Type B pancreatic cell (in vitro differentiated cells): ENCODE results near the gene BRD9. TPM values are rescaled to one million over a fixed set of nuclear protein-coding genes. Genes with fewer than 3 reads are reported as not detected.
"Not testable (repeated sequence)": the region's sequence is repeated elsewhere in the genome, so short reads cannot be mapped to it uniquely, and the experiment has no call there.

Source experiments
- DNase-seq: peaks from one replicate; pipeline ENCODE4 v3.0.0; 2021; ENCODE audit warnings: mixed read lengths; ENCODE audit not compliant: unreplicated experiment; ENCODE audit errors: extremely low spot score
- H3K27ac Mint-ChIP-seq: 2 replicates; pipeline ENCODE4 v1.8.0; 2021; ENCODE audit warnings: mild to moderate bottlenecking, mixed read lengths
- H3K27me3 Mint-ChIP-seq: 2 replicates; pipeline ENCODE4 v1.8.0; 2021; ENCODE audit warnings: mixed read lengths
- H3K36me3 Mint-ChIP-seq: 2 replicates; pipeline ENCODE4 v1.8.0; 2021; ENCODE audit warnings: mixed read lengths
- H3K4me1 Mint-ChIP-seq: one replicate; pipeline ENCODE4 v1.8.0; 2021; ENCODE audit warnings: mixed read lengths; ENCODE audit not compliant: unreplicated experiment
- H3K4me3 Mint-ChIP-seq: 2 replicates; pipeline ENCODE4 v1.8.0; 2021; ENCODE audit warnings: mild to moderate bottlenecking, mixed read lengths
- H3K9me3 Mint-ChIP-seq: 2 replicates; pipeline ENCODE4 v1.8.0; 2021; ENCODE audit warnings: mixed read lengths
- total RNA-seq: library from RNA; stranded (reverse); gene quantifications from 2 replicates; pipeline ENCODE4 v1.2.1, GENCODE V29; 2021; ENCODE audit warnings: low replicate concordance

The BRD9 gene
- total RNA-seq, 1 donor from 2014 or later, result 55.6 TPM

GRCh38 chr5:845676-846601 is 46.7 kb downstream of the BRD9 start:
- H3K4me1 Mint-ChIP-seq, H3K9me3 Mint-ChIP-seq, H3K27ac Mint-ChIP-seq, H3K36me3 Mint-ChIP-seq, H3K4me3 Mint-ChIP-seq, H3K27me3 Mint-ChIP-seq, DNase-seq: not testable (repeated sequence)

GRCh38 chr5:845031-845675 is 47.4 kb downstream of the BRD9 start:
- not testable (repeated sequence) for H3K4me1 Mint-ChIP-seq, H3K27me3 Mint-ChIP-seq, H3K36me3 Mint-ChIP-seq, H3K4me3 Mint-ChIP-seq, H3K9me3 Mint-ChIP-seq, H3K27ac Mint-ChIP-seq
- DNase-seq, result peak; percentile 67

GRCh38 chr5:844426-844825 is 48.2 kb downstream of the BRD9 start:
- H3K27ac Mint-ChIP-seq, H3K4me3 Mint-ChIP-seq, H3K36me3 Mint-ChIP-seq, H3K4me1 Mint-ChIP-seq, H3K9me3 Mint-ChIP-seq, H3K27me3 Mint-ChIP-seq: not testable (repeated sequence)
- DNase-seq, result peak; percentile 72

GRCh38 chr5:843926-844325 is 48.7 kb downstream of the BRD9 start:
- H3K27ac Mint-ChIP-seq, result not testable (repeated sequence)
- peak; percentile 66 for DNase-seq

DNA sequence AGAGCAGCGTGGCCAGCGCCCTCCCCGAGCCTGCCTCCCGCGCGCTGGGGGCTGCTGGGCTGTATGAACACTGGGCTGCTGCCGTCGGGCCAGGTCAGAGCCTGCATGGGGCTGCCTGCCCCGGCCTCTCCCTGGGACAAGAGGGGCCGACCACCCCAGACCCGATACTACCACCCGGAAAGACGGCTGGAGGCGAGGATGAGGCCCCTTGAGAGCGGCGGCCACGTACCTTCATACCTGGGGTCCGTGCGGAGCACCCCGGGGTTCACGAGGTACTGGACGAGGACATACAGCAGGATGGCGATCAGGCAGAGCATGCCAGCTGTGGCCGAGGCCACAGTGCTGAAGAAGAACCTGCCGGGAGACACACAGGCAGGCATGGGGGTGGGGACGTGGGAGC is 49.2 kb downstream of the BRD9 start:
- not testable (repeated sequence) for H3K27ac Mint-ChIP-seq, H3K27me3 Mint-ChIP-seq, H3K4me3 Mint-ChIP-seq, H3K9me3 Mint-ChIP-seq, H3K36me3 Mint-ChIP-seq, H3K4me1 Mint-ChIP-seq
- DNase-seq, result peak; percentile 67

More at GRCh38 chr5:843926-844325, 48.7 kb downstream of the BRD9 start:
- H3K4me3 Mint-ChIP-seq, H3K9me3 Mint-ChIP-seq, H3K27me3 Mint-ChIP-seq, H3K4me1 Mint-ChIP-seq, H3K36me3 Mint-ChIP-seq: not testable (repeated sequence)

DNA sequence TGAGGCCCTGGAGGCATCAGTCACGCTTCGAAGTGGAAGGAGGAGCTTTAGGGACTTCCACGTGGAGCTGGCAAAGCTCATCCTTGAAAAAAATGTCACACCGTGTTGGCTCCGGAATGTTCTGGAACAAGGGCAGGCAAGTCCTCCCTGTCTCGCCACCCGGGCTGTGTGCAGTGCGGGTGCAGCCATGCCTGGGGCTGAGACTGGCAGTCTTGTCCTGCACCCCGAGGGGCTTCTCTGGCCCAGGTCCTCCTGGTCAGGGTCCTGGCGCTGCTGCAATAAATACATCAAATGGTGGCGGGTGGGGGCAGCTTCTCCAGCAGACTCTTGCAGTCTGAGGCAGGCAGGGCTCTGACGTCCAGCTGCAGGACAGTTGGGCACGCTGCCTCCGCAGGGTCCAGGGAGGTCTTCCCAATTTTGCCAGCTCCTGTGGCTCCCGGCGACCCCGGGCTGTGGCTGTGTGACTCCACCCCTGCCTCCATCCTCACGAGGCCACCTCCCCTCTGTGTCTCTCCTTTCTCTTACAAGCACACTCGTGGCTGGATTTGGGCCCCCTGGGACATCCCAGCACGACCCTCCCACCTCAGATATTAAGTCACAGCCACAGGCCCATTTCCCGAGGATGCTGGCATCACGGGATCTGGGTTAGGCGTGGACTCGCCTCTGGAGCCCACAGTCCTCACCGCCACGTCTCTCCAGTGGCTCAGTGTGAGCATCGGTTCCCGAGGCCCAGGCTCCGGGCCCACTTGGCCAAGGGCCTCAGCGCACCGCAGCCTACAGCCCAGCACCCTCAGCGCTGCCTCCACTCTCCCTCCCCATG is 50.0 kb downstream of the BRD9 start:
- not testable (repeated sequence) for H3K27ac Mint-ChIP-seq, H3K27me3 Mint-ChIP-seq, H3K9me3 Mint-ChIP-seq, H3K4me1 Mint-ChIP-seq, H3K36me3 Mint-ChIP-seq, H3K4me3 Mint-ChIP-seq
- peak; percentile 71 for DNase-seq

DNA sequence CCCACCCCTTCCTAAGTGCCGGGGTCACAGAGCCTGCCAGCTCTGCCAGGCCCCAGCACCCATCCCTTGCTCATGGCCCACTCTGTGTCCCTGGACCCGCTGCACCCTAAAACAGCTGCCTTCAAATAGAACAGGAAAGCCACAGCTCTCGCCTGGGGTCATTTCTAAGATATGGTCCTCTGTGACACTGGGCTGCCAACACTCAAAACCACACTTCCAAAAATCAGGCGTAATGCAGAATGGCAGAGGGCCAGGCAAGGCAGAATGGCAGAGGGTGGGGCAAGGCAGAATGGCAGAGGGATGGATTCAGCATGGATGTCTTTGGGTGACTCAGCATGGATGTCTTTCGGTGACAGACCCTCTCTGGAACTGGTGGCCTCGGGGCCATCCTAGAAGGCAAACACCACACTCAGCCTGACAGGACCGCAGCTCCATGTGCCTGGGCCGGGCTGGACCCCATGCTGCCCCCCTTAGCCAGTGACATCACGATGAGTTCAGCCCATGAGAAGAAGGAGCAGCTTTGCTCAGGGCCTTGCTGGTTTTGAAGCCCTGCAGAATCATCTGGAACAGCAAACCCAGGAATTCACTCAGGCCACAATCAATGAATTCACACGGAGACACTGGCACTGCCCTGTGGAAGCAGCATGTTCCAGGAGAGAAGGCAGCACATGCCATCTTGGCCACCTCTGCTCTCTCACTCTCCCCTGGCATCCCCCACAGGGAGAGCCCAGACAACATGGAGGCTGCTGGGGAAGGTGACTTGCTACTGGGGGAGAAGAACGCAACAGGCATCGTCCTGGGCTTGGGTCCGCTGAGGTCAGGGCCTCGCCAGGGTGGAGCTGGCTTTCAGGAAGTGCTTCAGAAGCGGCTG is 50.8 kb downstream of the BRD9 start:
- H3K9me3 Mint-ChIP-seq, H3K27me3 Mint-ChIP-seq, H3K36me3 Mint-ChIP-seq, H3K4me3 Mint-ChIP-seq, H3K4me1 Mint-ChIP-seq: not testable (repeated sequence)
- DNase-seq, result peak; percentile 63
- peak overlapping the region; percentile 36 for H3K27ac Mint-ChIP-seq

GRCh38 chr5:840974-841435 is 51.6 kb downstream of the BRD9 start:
- not testable (repeated sequence) for H3K4me1 Mint-ChIP-seq, H3K27ac Mint-ChIP-seq, DNase-seq, H3K27me3 Mint-ChIP-seq, H3K36me3 Mint-ChIP-seq, H3K9me3 Mint-ChIP-seq, H3K4me3 Mint-ChIP-seq

GRCh38 chr5:840118-840973 is 52.3 kb downstream of the BRD9 start:
- not testable (repeated sequence) for H3K27ac Mint-ChIP-seq, H3K4me1 Mint-ChIP-seq
- peak; percentile 69 for DNase-seq

GRCh38 chr5:838431-838851 is 54.2 kb downstream of the BRD9 start:
- H3K9me3 Mint-ChIP-seq, H3K4me3 Mint-ChIP-seq, H3K36me3 Mint-ChIP-seq, H3K27ac Mint-ChIP-seq, H3K4me1 Mint-ChIP-seq, H3K27me3 Mint-ChIP-seq: not testable (repeated sequence)
- DNase-seq, result peak; percentile 64

More at GRCh38 chr5:840118-840973, 52.3 kb downstream of the BRD9 start:
- H3K9me3 Mint-ChIP-seq, H3K27me3 Mint-ChIP-seq, H3K4me3 Mint-ChIP-seq, H3K36me3 Mint-ChIP-seq: not testable (repeated sequence)

DNA sequence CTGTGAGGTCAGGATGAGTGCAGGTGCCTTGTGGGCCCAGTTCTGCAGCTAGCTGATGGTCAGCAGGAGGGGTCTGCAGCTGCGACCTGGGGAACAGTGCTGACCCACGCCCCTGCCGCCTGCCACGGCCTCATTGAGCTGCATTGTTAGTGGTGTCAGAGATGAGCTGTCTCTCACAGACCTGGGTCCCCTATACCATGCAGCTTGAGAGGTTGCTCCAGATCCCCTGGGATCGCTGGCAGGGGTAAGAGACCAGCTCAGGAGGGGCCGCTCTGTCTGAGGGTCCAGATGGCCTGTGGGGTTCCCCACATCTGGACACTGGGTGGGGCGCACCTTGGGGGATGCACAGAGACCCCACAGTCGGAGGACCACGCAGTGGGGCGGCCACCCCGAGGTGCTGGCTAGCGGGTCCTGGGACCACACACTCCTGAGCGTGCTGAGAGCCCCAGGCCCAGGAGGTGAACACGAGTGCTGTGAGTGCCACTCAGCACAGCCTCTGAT is 54.9 kb downstream of the BRD9 start:
- H3K4me3 Mint-ChIP-seq, H3K27ac Mint-ChIP-seq, H3K36me3 Mint-ChIP-seq, H3K4me1 Mint-ChIP-seq, H3K9me3 Mint-ChIP-seq, H3K27me3 Mint-ChIP-seq, DNase-seq: not testable (repeated sequence)

GRCh38 chr5:835933-836612 is 56.5 kb downstream of the BRD9 start:
- not testable (repeated sequence) for H3K27ac Mint-ChIP-seq, H3K4me1 Mint-ChIP-seq, H3K9me3 Mint-ChIP-seq, DNase-seq, H3K27me3 Mint-ChIP-seq, H3K4me3 Mint-ChIP-seq, H3K36me3 Mint-ChIP-seq
